ENCODE data around the gene AP2M1.
A peak's percentile ranks its signal among the peaks of the same experiment; 100 is the strongest.

The AP2M1 gene

DNA sequence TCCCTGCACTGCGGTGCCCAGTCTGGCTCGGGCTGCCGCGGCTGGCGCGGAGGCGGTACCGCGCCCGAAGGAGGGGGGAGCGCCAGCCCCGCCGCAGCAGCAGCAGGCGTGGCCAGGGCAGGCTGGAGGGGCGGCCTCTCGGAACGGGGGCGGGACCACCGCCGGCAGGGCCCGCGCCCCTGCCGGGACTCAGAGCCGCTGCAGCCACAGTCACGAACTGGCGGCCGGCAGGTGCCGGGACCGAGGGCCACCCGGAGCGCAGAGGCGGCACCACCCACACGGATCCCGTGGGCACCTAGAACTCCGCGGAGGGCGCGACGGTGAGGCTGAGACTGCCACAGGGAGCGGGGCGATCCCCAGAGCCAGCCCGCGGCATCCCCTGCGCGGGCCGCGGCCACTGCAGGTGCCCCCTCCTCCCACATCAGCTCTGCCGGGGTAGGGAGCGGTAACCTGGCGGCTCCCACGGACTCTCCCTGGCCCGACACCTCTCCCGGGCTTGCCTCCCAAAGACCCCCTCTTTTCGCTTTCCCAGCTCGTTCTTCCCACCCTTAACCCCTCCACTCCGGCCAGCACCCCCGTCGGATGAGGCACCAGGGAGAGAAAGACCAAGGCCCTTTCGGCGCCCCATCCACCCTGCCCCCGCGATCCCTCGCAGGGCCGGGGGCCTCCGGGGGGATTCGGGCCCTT is 54.9 kb downstream of the AP2M1 start, which contains the start of gene VWA5B2:
Gene VWA5B2, plus strand, starts transcription at position 192 of the 687 bp plus-strand sequence. CDS start 944 bp downstream, outside the sequence.
- peak; percentile 60 to 85 for DNase-seq

- DNase-seq = peak; percentile 44 to 69
These were observed 55.5 kb downstream of the AP2M1 start for GRCh38 chr3:184230081-184230602.

GRCh38 chr3:184230603-184231528 is 56.2 kb downstream of the AP2M1 start:
- no peak for DNase-seq

DNA sequence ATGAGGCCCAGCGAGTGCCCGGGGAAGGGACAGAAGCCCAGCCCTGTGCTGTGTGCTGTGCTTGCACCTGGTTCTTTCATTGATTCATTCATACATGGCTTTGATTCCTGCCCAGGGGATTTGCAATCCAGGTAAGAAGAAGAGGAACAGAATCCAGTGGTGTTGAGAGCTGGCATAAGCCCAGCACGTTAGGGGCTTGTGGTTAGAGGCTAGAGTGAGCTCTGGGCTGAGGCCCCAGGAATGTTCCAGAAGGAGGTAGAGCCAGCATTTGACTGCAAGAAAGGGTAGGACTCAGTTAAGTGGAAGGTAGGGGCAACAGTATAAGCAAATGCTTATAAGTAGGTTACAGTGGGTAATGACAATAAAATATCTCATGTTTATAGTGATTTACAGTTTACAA is 57.0 kb downstream of the AP2M1 start:
- no peak for DNase-seq

GRCh38 chr3:184233127-184233843 is 58.6 kb downstream of the AP2M1 start:
- DNase-seq = no peak
